ENCODE measurements around the gene PHYHIPL.
"Not testable (repeated sequence)": the region's sequence is repeated elsewhere in the genome, so short reads cannot be mapped to it uniquely, and the experiment has no call there.

Gene PHYHIPL

GRCh38 chr10:59190332-59190731 is 13.9 kb downstream of the PHYHIPL start:
- DNase-seq (ENCODE audit: low read depth in 2 of 2, low spot score in 1 of 2), result no peak

- no peak for DNase-seq (ENCODE audit: low read depth in 2 of 2, low spot score in 1 of 2)
Observed at GRCh38 chr10:59206204-59206720, 29.8 kb downstream of the PHYHIPL start.

- no peak for DNase-seq (ENCODE audit: low read depth in 2 of 2, low spot score in 1 of 2)
Observed at GRCh38 chr10:59212301-59212798, 35.9 kb downstream of the PHYHIPL start.

- no peak for DNase-seq (ENCODE audit: low read depth in 2 of 2, low spot score in 1 of 2)
Observed at GRCh38 chr10:59214160-59214559, 37.7 kb downstream of the PHYHIPL start.

GRCh38 chr10:59216178-59216869 is 39.9 kb downstream of the PHYHIPL start:
- no peak for DNase-seq (ENCODE audit: low read depth in 2 of 2, low spot score in 1 of 2)

- no peak for DNase-seq (ENCODE audit: low read depth in 2 of 2, low spot score in 1 of 2)
Observed at GRCh38 chr10:59222788-59223187, 46.3 kb downstream of the PHYHIPL start.

GRCh38 chr10:59223597-59223996 is 47.2 kb downstream of the PHYHIPL start:
- not testable (repeated sequence) for DNase-seq (ENCODE audit: low read depth in 2 of 2, low spot score in 1 of 2)

- no peak for DNase-seq (ENCODE audit: low read depth in 2 of 2, low spot score in 1 of 2)
Observed at GRCh38 chr10:59225211-59225610, 48.8 kb downstream of the PHYHIPL start.

GRCh38 chr10:59227136-59227673 is 50.8 kb downstream of the PHYHIPL start:
- DNase-seq (ENCODE audit: low read depth in 2 of 2, low spot score in 1 of 2), result no peak

- DNase-seq (ENCODE audit: low read depth in 2 of 2, low spot score in 1 of 2), result no peak
Observed at GRCh38 chr10:59229441-59229840, 53.0 kb downstream of the PHYHIPL start.

GRCh38 chr10:59234194-59234593 is 57.8 kb downstream of the PHYHIPL start:
- no peak for DNase-seq (ENCODE audit: low read depth in 2 of 2, low spot score in 1 of 2)

GRCh38 chr10:59234816-59235429 is 58.5 kb downstream of the PHYHIPL start:
- DNase-seq (ENCODE audit: low read depth in 2 of 2, low spot score in 1 of 2), result no peak

- DNase-seq (ENCODE audit: low read depth in 2 of 2, low spot score in 1 of 2), result no peak
Observed at GRCh38 chr10:59236064-59236697, 59.7 kb downstream of the PHYHIPL start.

- no peak for DNase-seq (ENCODE audit: low read depth in 2 of 2, low spot score in 1 of 2)
Observed at GRCh38 chr10:59237775-59238174, 61.3 kb downstream of the PHYHIPL start.

- DNase-seq (ENCODE audit: low read depth in 2 of 2, low spot score in 1 of 2), result not testable (repeated sequence)
Observed at GRCh38 chr10:59239108-59239507, 62.7 kb downstream of the PHYHIPL start.

- DNase-seq (ENCODE audit: low read depth in 2 of 2, low spot score in 1 of 2), result no peak
Observed at GRCh38 chr10:59240582-59241183, 64.2 kb downstream of the PHYHIPL start.

GRCh38 chr10:59242057-59242456 is 65.6 kb downstream of the PHYHIPL start:
- no peak for DNase-seq (ENCODE audit: low read depth in 2 of 2, low spot score in 1 of 2)

GRCh38 chr10:59242991-59243390 is 66.5 kb downstream of the PHYHIPL start:
- DNase-seq (ENCODE audit: low read depth in 2 of 2, low spot score in 1 of 2), result no peak

- DNase-seq (ENCODE audit: low read depth in 2 of 2, low spot score in 1 of 2), result no peak
Observed at GRCh38 chr10:59243611-59244195, 67.3 kb downstream of the PHYHIPL start.

GRCh38 chr10:59244871-59245270 is 68.4 kb downstream of the PHYHIPL start:
- DNase-seq (ENCODE audit: low read depth in 2 of 2, low spot score in 1 of 2), result no peak

- DNase-seq (ENCODE audit: low read depth in 2 of 2, low spot score in 1 of 2), result no peak
Observed at GRCh38 chr10:59245686-59246085, 69.2 kb downstream of the PHYHIPL start.

Measured in stimulated activated CD8-positive, alpha-beta memory T cell treated with anti-CD3 and anti-CD28 coated beads, Interleukin-4, amount 100 ng/mL, for 1 hour (primary cell).